Neural progenitor cell (in vitro differentiated cells): ENCODE results near the gene CTSL. TPM values are rescaled to one million over a fixed set of nuclear protein-coding genes. Genes with fewer than 3 reads are reported as not detected.

Experiments
- DNase-seq: peaks from one replicate; pipeline ENCODE4 v3.0.0-alpha.2; 2016; ENCODE audit warnings: low spot score
- H2AFZ ChIP-seq: fragments of 200-600 bp; sonication (generic); replicated peaks from 2 replicates; pipeline ENCODE4 v1.6.1; 2016; ENCODE audit warnings: antibody characterized with exemption
- H3F3A ChIP-seq: fragments of 200-600 bp; sonication (generic); 2 replicates; pipeline ENCODE4 v1.6.1; 2016; ENCODE audit warnings: antibody characterized with exemption, low read depth
- H3K27ac ChIP-seq: fragments of 200-600 bp; sonication (generic); 2 replicates; pipeline ENCODE4 v1.5.1; 2016; ENCODE audit warnings: mild to moderate bottlenecking
- H3K27me3 ChIP-seq: fragments of 200-600 bp; sonication (generic); 2 replicates; pipeline ENCODE4 v1.6.1; 2016; ENCODE audit warnings: mild to moderate bottlenecking, moderate library complexity
- H3K36me3 ChIP-seq: fragments of 200-600 bp; sonication (generic); 2 replicates; pipeline ENCODE4 v1.5.1; 2016
- H3K4me1 ChIP-seq: fragments of 200-600 bp; sonication (generic); 2 replicates; pipeline ENCODE4 v1.6.1; 2016; ENCODE audit warnings: mixed run types
- H3K4me2 ChIP-seq: fragments of 200-600 bp; sonication (generic); 2 replicates; pipeline ENCODE4 v1.6.1; 2016
- H3K4me3 ChIP-seq: fragments of 200-600 bp; sonication (generic); 2 replicates; pipeline ENCODE4 v1.5.1; 2016
- H3K79me2 ChIP-seq: fragments of 200-600 bp; sonication (generic); 2 replicates; pipeline ENCODE4 v1.6.1; 2016; ENCODE audit warnings: low read depth
- H3K9ac ChIP-seq: fragments of 200-600 bp; sonication (generic); 2 replicates; pipeline ENCODE4 v1.6.1; 2016
- H3K9me3 ChIP-seq: fragments of 200-600 bp; sonication (generic); 2 replicates; pipeline ENCODE4 v1.5.1; 2016; ENCODE audit warnings: low read depth
- H4K20me1 ChIP-seq: fragments of 200-600 bp; sonication (generic); 2 replicates; pipeline ENCODE4 v1.6.1; 2016; ENCODE audit warnings: low read depth
- H3K27ac Mint-ChIP-seq: 3 replicates; pipeline ENCODE4 v1.8.0; 2021; ENCODE audit warnings: mixed read lengths
- H3K27me3 Mint-ChIP-seq: 2 replicates; pipeline ENCODE4 v1.8.0; 2022; ENCODE audit warnings: low read depth, mild to moderate bottlenecking, inconsistent platforms, moderate library complexity, mixed read lengths; ENCODE audit not compliant: insufficient read depth
- H3K36me3 Mint-ChIP-seq: 3 replicates; pipeline ENCODE4 v1.8.0; 2021; ENCODE audit warnings: mixed read lengths
- H3K4me1 Mint-ChIP-seq: 3 replicates; pipeline ENCODE4 v1.8.0; 2021; ENCODE audit warnings: mixed read lengths
- H3K4me3 Mint-ChIP-seq: 3 replicates; pipeline ENCODE4 v1.8.0; 2021; ENCODE audit warnings: mild to moderate bottlenecking, moderate library complexity, mixed read lengths
- H3K9me3 Mint-ChIP-seq: 3 replicates; pipeline ENCODE4 v1.8.0; 2020; ENCODE audit warnings: mixed read lengths
- EZH2 ChIP-seq: fragments of 200-600 bp; sonication (generic); IDR thresholded peaks from 2 replicates; pipeline ENCODE4 v1.6.1; 2017; ENCODE audit warnings: antibody characterized with exemption, mild to moderate bottlenecking, moderate library complexity
- EZH2phosphoT487 ChIP-seq: fragments of 200-600 bp; sonication (generic); IDR thresholded peaks from 2 replicates; pipeline ENCODE4 v1.6.1; 2017; ENCODE audit warnings: antibody characterized with exemption
- total RNA-seq: library from RNA; depleted of rRNA; stranded (reverse); fragments of >200 nt; gene quantifications from 2 replicates; pipeline ENCODE4 v1.2.3, GENCODE V29; 2015; ENCODE audit warnings: low replicate concordance
- TF ChIP-seq, protein P1 (sequence below): fragments of 200-600 bp; sonication (generic); IDR thresholded peaks from 2 replicates; pipeline ENCODE4 v1.5.1; 2017; ENCODE audit warnings: antibody characterized with exemption, mild to moderate bottlenecking

The CTSL gene
- total RNA-seq, 1 donor from 2014 or later, result 35.9 TPM

DNA sequence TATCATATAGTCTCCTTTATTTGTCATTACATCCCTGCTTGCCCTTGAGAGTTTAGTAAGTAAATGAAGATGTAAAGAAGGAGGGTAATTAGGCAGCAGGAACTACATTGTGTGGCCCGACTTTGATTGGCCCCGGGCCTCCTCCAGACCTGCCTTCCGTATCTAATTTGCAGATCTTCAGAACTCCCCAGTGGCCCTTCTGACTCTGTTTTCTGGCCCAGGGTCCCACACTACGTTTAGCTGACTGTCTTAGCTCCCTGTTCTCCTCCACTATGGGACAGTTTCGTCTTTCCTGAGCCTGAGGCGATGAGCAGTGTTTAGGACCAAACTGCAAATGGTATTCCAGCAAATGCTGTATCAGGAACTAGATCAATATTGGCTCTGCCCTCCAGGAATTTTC, 21.6 kb upstream of the CTSL start:
- DNase-seq, result no peak
- H3K4me3 Mint-ChIP-seq, result no peak overlapping the region
- H3K36me3 Mint-ChIP-seq, result peaks cover 46% of the 10 kb centered on the region

DNA sequence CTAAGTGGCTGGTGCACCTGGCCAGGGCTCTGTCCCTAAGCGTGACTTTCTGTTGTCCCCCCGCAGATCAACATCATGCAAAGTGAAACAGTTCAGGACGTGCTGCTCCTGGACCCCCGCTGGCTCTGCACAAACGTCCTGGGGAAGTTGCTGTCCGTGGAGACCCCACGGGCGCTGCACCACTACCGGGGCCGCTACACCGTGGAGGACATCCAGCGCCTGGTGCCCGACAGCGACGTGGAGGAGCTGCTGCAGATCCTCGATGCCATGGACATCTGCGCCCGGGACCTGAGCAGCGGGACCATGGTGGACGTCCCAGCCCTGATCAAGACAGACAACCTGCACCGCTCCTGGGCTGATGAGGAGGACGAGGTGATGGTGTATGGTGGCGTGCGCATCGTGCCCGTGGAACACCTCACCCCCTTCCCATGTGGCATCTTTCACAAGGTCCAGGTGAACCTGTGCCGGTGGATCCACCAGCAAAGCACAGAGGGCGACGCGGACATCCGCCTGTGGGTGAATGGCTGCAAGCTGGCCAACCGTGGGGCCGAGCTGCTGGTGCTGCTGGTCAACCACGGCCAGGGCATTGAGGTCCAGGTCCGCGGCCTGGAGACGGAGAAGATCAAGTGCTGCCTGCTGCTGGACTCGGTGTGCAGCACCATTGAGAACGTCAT, 19.7 kb upstream of the CTSL start:
- H3K27me3 Mint-ChIP-seq, result peaks cover 2% of the 10 kb centered on the region
- TF ChIP-seq, protein P1, sequence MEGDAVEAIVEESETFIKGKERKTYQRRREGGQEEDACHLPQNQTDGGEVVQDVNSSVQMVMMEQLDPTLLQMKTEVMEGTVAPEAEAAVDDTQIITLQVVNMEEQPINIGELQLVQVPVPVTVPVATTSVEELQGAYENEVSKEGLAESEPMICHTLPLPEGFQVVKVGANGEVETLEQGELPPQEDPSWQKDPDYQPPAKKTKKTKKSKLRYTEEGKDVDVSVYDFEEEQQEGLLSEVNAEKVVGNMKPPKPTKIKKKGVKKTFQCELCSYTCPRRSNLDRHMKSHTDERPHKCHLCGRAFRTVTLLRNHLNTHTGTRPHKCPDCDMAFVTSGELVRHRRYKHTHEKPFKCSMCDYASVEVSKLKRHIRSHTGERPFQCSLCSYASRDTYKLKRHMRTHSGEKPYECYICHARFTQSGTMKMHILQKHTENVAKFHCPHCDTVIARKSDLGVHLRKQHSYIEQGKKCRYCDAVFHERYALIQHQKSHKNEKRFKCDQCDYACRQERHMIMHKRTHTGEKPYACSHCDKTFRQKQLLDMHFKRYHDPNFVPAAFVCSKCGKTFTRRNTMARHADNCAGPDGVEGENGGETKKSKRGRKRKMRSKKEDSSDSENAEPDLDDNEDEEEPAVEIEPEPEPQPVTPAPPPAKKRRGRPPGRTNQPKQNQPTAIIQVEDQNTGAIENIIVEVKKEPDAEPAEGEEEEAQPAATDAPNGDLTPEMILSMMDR, result no peak
- TF ChIP-seq EZH2 (no peak), EZH2phosphoT487 (no peak)
- no peak overlapping the region for H2AFZ ChIP-seq

More for the DNA sequence above, 21.6 kb upstream of the CTSL start:
- Mint-ChIP-seq H3K9me3 (no peaks in the 10 kb centered on the region), H3K27ac (no peak overlapping the region), H3K4me1 (peaks cover 10% of the 10 kb centered on the region), H3K27me3 (peaks cover 2% of the 10 kb centered on the region)
- Histone ChIP-seq H3K27me3 (no peaks in the 10 kb centered on the region), H3K4me2 (no peak overlapping the region), H4K20me1 (no peaks in the 10 kb centered on the region), H3K9me3 (no peaks in the 10 kb centered on the region), H2AFZ (no peak overlapping the region), H3K4me1 (peaks cover 18% of the 10 kb centered on the region), H3F3A (no peaks in the 10 kb centered on the region), H3K36me3 (no peaks in the 10 kb centered on the region), H3K4me3 (no peak overlapping the region), H3K27ac (no peak overlapping the region), H3K9ac (no peak overlapping the region), H3K79me2 (no peaks in the 10 kb centered on the region)
- TF ChIP-seq, protein P1, result no peak
- TF ChIP-seq EZH2phosphoT487 (no peak), EZH2 (no peak)

DNA sequence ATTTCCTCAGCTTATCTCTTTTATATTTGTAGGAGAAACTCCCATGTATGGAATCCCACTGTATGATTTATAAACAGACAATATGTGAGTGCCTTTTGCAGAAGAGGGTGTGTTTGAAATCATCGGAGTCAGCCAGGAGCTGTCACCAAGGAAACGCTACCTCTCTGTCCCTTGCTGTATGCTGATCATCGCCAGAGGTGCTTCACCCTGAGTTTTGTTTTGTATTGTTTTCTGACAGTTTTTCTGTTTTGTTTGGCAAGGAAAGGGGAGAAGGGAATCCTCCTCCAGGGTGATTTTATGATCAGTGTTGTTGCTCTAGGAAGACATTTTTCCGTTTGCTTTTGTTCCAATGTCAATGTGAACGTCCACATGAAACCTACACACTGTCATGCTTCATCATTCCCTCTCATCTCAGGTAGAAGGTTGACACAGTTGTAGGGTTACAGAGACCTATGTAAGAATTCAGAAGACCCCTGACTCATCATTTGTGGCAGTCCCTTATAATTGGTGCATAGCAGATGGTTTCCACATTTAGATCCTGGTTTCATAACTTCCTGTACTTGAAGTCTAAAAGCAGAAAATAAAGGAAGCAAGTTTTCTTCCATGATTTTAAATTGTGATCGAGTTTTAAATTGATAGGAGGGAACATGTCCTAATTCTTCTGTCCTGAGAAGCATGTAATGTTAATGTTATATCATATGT, 18.0 kb upstream of the CTSL start:
- Mint-ChIP-seq H3K9me3 (no peaks in the 10 kb centered on the region), H3K4me3 (no peak overlapping the region), H3K27me3 (peaks cover 3% of the 10 kb centered on the region), H3K27ac (no peak overlapping the region), H3K36me3 (peaks cover 32% of the 10 kb centered on the region), H3K4me1 (peaks cover 9% of the 10 kb centered on the region)
- Histone ChIP-seq H3K27me3 (no peaks in the 10 kb centered on the region), H3F3A (no peaks in the 10 kb centered on the region), H3K79me2 (no peaks in the 10 kb centered on the region), H3K27ac (no peak overlapping the region), H3K9me3 (no peaks in the 10 kb centered on the region), H3K4me1 (no peaks in the 10 kb centered on the region), H3K4me3 (no peak overlapping the region), H3K9ac (no peak overlapping the region), H4K20me1 (no peaks in the 10 kb centered on the region), H3K4me2 (no peak overlapping the region), H2AFZ (no peak overlapping the region), H3K36me3 (no peaks in the 10 kb centered on the region)
- DNase-seq, result no peak
- TF ChIP-seq, protein P1, result no peak
- TF ChIP-seq EZH2phosphoT487 (no peak), EZH2 (no peak)

More for the DNA sequence above, 19.7 kb upstream of the CTSL start:
- Histone ChIP-seq H3K9me3 (no peaks in the 10 kb centered on the region), H3K9ac (no peak overlapping the region), H4K20me1 (no peaks in the 10 kb centered on the region), H3K4me2 (no peak overlapping the region), H3K4me1 (peaks cover 12% of the 10 kb centered on the region), H3K79me2 (no peaks in the 10 kb centered on the region), H3K4me3 (no peak overlapping the region), H3K27me3 (no peaks in the 10 kb centered on the region), H3K36me3 (no peaks in the 10 kb centered on the region), H3F3A (no peaks in the 10 kb centered on the region), H3K27ac (no peak overlapping the region)
- no peaks in the 10 kb centered on the region for H3K9me3 Mint-ChIP-seq
- H3K4me1 Mint-ChIP-seq, result peaks cover 10% of the 10 kb centered on the region
- peaks cover 39% of the 10 kb centered on the region for H3K36me3 Mint-ChIP-seq
- DNase-seq, result no peak
- H3K4me3 Mint-ChIP-seq, result no peak overlapping the region
- H3K27ac Mint-ChIP-seq, result no peak overlapping the region
